Endothelial cell of umbilical vein (primary cell): ENCODE measurements around the gene MAN2A1. TPM values are rescaled to one million over a fixed set of nuclear protein-coding genes. Genes with fewer than 3 reads are reported as not detected.

Experiments used
- BruUV-seq: library from RNA; stranded (reverse); fragments of 400-500 nt; replicated peaks from 2 replicates; lab custom pipeline; 2021; lab: Mats Ljungman, UMichigan
- CTCF ChIA-PET: fragments of 300-600, 350-600 bp; sonication (Branson Sonifier 250); formaldehyde crosslinking; loops from one replicate; lab custom pipeline; 2021; ENCODE audit warnings: antibody characterized with exemption, inconsistent platforms; lab: Charles Lee
- POLR2A ChIA-PET: fragments of 300-600, 350-600 bp; sonication (Branson Sonifier 250); formaldehyde crosslinking; loops from one replicate; lab custom pipeline; 2021; ENCODE audit warnings: antibody characterized with exemption, inconsistent platforms; lab: Charles Lee
- DNase-seq: peaks from one replicate; pipeline ENCODE4 v3.0.0-alpha.2; 2011; ENCODE audit warnings: low read depth, low spot score
- FAIRE-seq: peaks from 2 replicates; lab custom pipeline; 2011; peaks lifted over from hg19 to GRCh38; lab: Jason Lieb, UNC
- H2AFZ ChIP-seq: 2 replicates; pipeline ENCODE4 v1.6.0; 2012; ENCODE audit warnings: low read depth, low read length, control low read depth, inconsistent platforms
- H3K27ac ChIP-seq: 2 replicates; pipeline ENCODE4 v1.5.1; 2011; ENCODE audit warnings: low read depth, mild to moderate bottlenecking, control low read depth, low read length, moderate library complexity; ENCODE audit not compliant: insufficient read depth
- H3K27me3 ChIP-seq, 2 experiments: 2 replicates each; pipeline versions ENCODE4 v1.6.0 to v1.6.1; 2011; ENCODE audit warnings: low read length in 2 of 2, mixed read lengths in 1 of 2; ENCODE audit not compliant: control insufficient read depth in 2 of 2, insufficient read depth in 2 of 2
- H3K36me3 ChIP-seq, 2 experiments: 2 replicates in 1 of 2; 3 replicates in 1 of 2; pipeline ENCODE4 v1.5.1; 2011; ENCODE audit warnings: low read length in 2 of 2, mild to moderate bottlenecking in 1 of 2, moderate library complexity in 1 of 2; ENCODE audit not compliant: control insufficient read depth in 2 of 2, insufficient read depth in 2 of 2; ENCODE audit errors: extremely low read depth in 1 of 2
- H3K4me1 ChIP-seq: 3 replicates; pipeline ENCODE4 v1.5.1; 2011; ENCODE audit warnings: mild to moderate bottlenecking, low read length; ENCODE audit not compliant: control insufficient read depth, insufficient read depth; ENCODE audit errors: extremely low read depth
- H3K4me2 ChIP-seq: 2 replicates; pipeline ENCODE4 v1.6.1; 2011; ENCODE audit warnings: low read length, control low read depth, mixed read lengths; ENCODE audit not compliant: insufficient read depth
- H3K4me3 ChIP-seq, 3 experiments: fragments of 200-600 bp in 1 of 3; sonication (generic), shearing (Covaris generic) in 1 of 3; replicated peaks in 1 of 3; 2 replicates each; pipeline ENCODE4 v1.5.1; 2011 to 2016; ENCODE audit warnings: control low read depth in 3 of 3, low read length in 3 of 3, mild to moderate bottlenecking in 2 of 3, inconsistent platforms in 1 of 3, low read depth in 1 of 3, moderate library complexity in 1 of 3; ENCODE audit not compliant: insufficient read depth in 1 of 3
- H3K79me2 ChIP-seq: 2 replicates; pipeline ENCODE4 v1.6.0; 2012; ENCODE audit warnings: low read length, inconsistent platforms; ENCODE audit not compliant: control insufficient read depth, insufficient read depth
- H3K9ac ChIP-seq: replicated peaks from 2 replicates; pipeline ENCODE3; 2011; ENCODE audit warnings: low read length, control low read depth; ENCODE audit not compliant: insufficient read depth; ENCODE audit errors: extremely low read depth
- H3K9me1 ChIP-seq: replicated peaks from 3 replicates; pipeline ENCODE4 v1.6.0; 2011; ENCODE audit warnings: mild to moderate bottlenecking, low read length; ENCODE audit not compliant: control insufficient read depth, insufficient read depth; ENCODE audit errors: extremely low read depth
- H3K9me3 ChIP-seq: replicated peaks from 2 replicates; pipeline ENCODE4 v1.5.1; 2012; ENCODE audit warnings: low read length, inconsistent platforms; ENCODE audit not compliant: control insufficient read depth, insufficient read depth
- H4K20me1 ChIP-seq: replicated peaks from 2 replicates; pipeline ENCODE3; 2011; ENCODE audit warnings: mild to moderate bottlenecking, low read length; ENCODE audit not compliant: control insufficient read depth, insufficient read depth; ENCODE audit errors: extremely low read depth
- EZH2 ChIP-seq: IDR thresholded peaks from 2 replicates; pipeline ENCODE4 v1.6.1; 2012; ENCODE audit warnings: borderline replicate concordance, low read depth, mild to moderate bottlenecking, moderate library complexity, low read length, inconsistent platforms; ENCODE audit not compliant: severe bottlenecking
- GATA2 ChIP-seq: IDR thresholded peaks from 2 replicates; pipeline ENCODE4 v1.7.0; 2011; ENCODE audit warnings: low read depth, mild to moderate bottlenecking, moderate library complexity, mixed read lengths, low read length; ENCODE audit not compliant: insufficient read length, insufficient read depth
- JUN ChIP-seq: IDR thresholded peaks from 2 replicates; pipeline ENCODE4 v1.6.1; 2011; ENCODE audit warnings: borderline replicate concordance, low read depth; ENCODE audit not compliant: insufficient read length, insufficient read depth
- MAX ChIP-seq: IDR thresholded peaks from 2 replicates; pipeline ENCODE4 v1.6.1; 2011; ENCODE audit not compliant: insufficient read depth, insufficient read length
- POLR2A ChIP-seq: IDR thresholded peaks from 2 replicates; pipeline ENCODE4 v1.6.1; 2012; ENCODE audit warnings: low read depth, mild to moderate bottlenecking, control low read depth, low read length
- POLR2AphosphoS5 ChIP-seq: IDR thresholded peaks from 2 replicates; pipeline ENCODE4 v1.6.1; 2012; ENCODE audit warnings: low read depth, mild to moderate bottlenecking, control low read depth, low read length, moderate library complexity; ENCODE audit not compliant: insufficient read depth
- dilution Hi-C: fragments of 300-500 bp; cut with MboI; formaldehyde crosslinking; loops from one replicate; pipeline ENCODE4 v1.15.0; 2019; ENCODE audit warnings: low sequenced_read_pairs; ENCODE audit not compliant: extremely low pct_ligation_motif_present
- intact Hi-C: fragments of 100-400 bp; cut with micrococcal nuclease; formaldehyde crosslinking; loops from one replicate; pipeline ENCODE4 v1.10.0; 2022
- polyA plus RNA-seq, 4 experiments: library from polyadenylated mRNA; depleted of rRNA in 3 of 4; stranded (reverse) in 3 of 4; unstranded in 1 of 4; fragments of >200 nt; gene quantifications; 2 replicates each; pipeline versions ENCODE4 v1.2.1 to v1.2.3, GENCODE V29; 2011 to 2012; ENCODE audit warnings: missing spikeins in 1 of 4
- total RNA-seq: library from RNA; stranded (reverse); gene quantifications from 2 replicates; pipeline ENCODE4 v1.2.3, GENCODE V29; 2021
- TF ChIP-seq, protein P1 (sequence below), 2 donors: IDR thresholded peaks; 1 replicate in 1 of 2; 2 replicates in 1 of 2; pipeline ENCODE4 v1.5.1; 2011; ENCODE audit warnings: low read length in 2 of 2, mild to moderate bottlenecking in 2 of 2, moderate library complexity in 2 of 2, control low read depth in 1 of 2, inconsistent platforms in 1 of 2, low read depth in 1 of 2; ENCODE audit not compliant: insufficient read depth in 1 of 2; ENCODE audit errors: extremely low read depth in 1 of 2

Gene MAN2A1
- total and polyA plus RNA-seq, 2 donors (not counting 3 experiments of a cell fraction or from before 2014, with no cell fraction given): 20.8 to 54.8 TPM

GRCh38 chr5:109849478-109850088 is 159.9 kb downstream of the MAN2A1 start:
- Histone ChIP-seq H3K4me1 (peaks cover 2% of the 10 kb centered on the region), H2AFZ (no peak overlapping the region), H3K79me2 (no peaks in the 10 kb centered on the region), H3K9me1 (no peaks in the 10 kb centered on the region), H3K4me3 (no peak overlapping the region), H3K27me3 (no peaks in the 10 kb centered on the region), H3K36me3 (peaks cover 0 to 4% of the 10 kb centered on the region in 2 experiments), H3K4me2 (no peak overlapping the region), H3K9me3 (no peaks in the 10 kb centered on the region), H3K27ac (no peak overlapping the region), H3K9ac (no peak overlapping the region), H4K20me1 (no peaks in the 10 kb centered on the region)
- no TSS peak for BruUV-seq
- dilution Hi-C loops: no loop called here
- CTCF ChIA-PET: no interaction called here
- FAIRE-seq (no peak), DNase-seq (no peak)
- intact Hi-C loops: loop anchor here (10.0 kb wide), 1 partner anchor 365 kb away; no protein-coding TSS in a partner anchor
- POLR2A ChIA-PET: no interaction called here
- no peak for TF ChIP-seq POLR2A
- no peak for TF ChIP-seq POLR2AphosphoS5
- TF ChIP-seq, protein P1, sequence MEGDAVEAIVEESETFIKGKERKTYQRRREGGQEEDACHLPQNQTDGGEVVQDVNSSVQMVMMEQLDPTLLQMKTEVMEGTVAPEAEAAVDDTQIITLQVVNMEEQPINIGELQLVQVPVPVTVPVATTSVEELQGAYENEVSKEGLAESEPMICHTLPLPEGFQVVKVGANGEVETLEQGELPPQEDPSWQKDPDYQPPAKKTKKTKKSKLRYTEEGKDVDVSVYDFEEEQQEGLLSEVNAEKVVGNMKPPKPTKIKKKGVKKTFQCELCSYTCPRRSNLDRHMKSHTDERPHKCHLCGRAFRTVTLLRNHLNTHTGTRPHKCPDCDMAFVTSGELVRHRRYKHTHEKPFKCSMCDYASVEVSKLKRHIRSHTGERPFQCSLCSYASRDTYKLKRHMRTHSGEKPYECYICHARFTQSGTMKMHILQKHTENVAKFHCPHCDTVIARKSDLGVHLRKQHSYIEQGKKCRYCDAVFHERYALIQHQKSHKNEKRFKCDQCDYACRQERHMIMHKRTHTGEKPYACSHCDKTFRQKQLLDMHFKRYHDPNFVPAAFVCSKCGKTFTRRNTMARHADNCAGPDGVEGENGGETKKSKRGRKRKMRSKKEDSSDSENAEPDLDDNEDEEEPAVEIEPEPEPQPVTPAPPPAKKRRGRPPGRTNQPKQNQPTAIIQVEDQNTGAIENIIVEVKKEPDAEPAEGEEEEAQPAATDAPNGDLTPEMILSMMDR (IDR thresholded peaks at IDR 0.05; ENCODE audit: extremely low read depth in 1 of 2, insufficient read depth in 1 of 2, low read depth in 1 of 2, low read length in 2 of 2): no peak

DNA sequence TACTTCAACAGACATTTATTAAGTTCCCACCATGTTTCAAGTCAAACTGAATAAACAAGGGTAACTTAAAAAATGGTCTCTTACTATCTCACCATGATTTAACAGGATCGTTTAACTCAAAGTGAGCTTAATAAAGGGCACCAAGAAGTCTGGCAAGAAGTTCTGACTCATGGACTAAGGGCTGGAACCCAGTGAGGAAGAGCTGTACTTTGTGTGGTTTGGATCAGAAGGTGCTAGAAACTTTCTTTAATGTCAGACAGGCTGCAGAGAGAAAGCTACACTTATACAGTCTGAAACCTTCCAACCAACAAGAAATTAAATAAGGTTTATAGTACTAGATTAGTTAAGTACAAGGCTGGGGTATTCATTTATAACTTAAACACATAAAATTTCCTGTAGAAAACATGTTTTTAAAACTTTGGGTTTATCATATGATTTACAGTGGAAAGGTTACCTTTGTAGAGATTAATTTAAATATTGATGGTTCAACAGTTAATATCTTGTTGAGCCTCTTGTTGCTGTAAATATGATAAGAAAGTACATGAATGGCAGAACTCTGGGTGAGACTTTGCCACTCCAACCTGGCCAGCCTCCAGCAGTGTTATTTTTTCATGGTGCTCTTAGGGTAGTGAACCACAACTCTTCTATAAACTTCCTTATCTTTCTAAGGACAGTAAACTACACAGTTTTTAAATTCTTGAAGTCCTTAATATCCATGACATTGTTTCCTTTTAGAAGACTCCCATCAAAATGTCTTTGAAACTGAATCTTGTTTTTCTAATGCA is 162.8 kb downstream of the MAN2A1 start:
- ChIA-PET CTCF (interaction anchor here (1.1 kb wide), 1 partner anchor 13 kb away, joined by 4 read pairs; no protein-coding TSS in a partner anchor), POLR2A (no interaction called here)
- Histone ChIP-seq H3K27ac (no peak overlapping the region), H3K36me3 (no peaks in the 10 kb centered on the region), H3K4me3 (no peak overlapping the region), H3K4me1 (peaks cover 5% of the 10 kb centered on the region), H3K9me3 (no peaks in the 10 kb centered on the region), H3K9ac (no peak overlapping the region), H3K79me2 (no peaks in the 10 kb centered on the region), H2AFZ (no peak overlapping the region), H3K9me1 (no peaks in the 10 kb centered on the region), H3K4me2 (no peak overlapping the region), H3K27me3 (no peaks in the 10 kb centered on the region), H4K20me1 (no peaks in the 10 kb centered on the region)
- no peak for FAIRE-seq
- dilution Hi-C loops (no loop called here), intact Hi-C loops (no loop called here)
- no TSS peak for BruUV-seq
- DNase-seq: no peak
- TF ChIP-seq JUN: no peak
- TF ChIP-seq GATA2: no peak
- no peak for TF ChIP-seq POLR2AphosphoS5
- no peak for TF ChIP-seq POLR2A
- TF ChIP-seq MAX: no peak
- TF ChIP-seq, protein P1 (IDR thresholded peaks at IDR 0.05; ENCODE audit: extremely low read depth in 1 of 2, insufficient read depth in 1 of 2, low read depth in 1 of 2, low read length in 2 of 2): no peak
- no peak for TF ChIP-seq EZH2
